ENCODE measurements around the gene COPS3.

The COPS3 gene

GRCh38 chr17:17280613-17281549 lies at the start of gene COPS3:
Gene COPS3 (minus strand): TSS chr17:17281246. CDS start chr17:17281186, 60 bp downstream.
- peak; percentile 98 for DNase-seq

- DNase-seq: no peak
Measured at GRCh38 chr17:17328251-17328650, 47.2 kb upstream of the COPS3 start.

- DNase-seq: no peak
Measured at GRCh38 chr17:17326275-17326875, 45.3 kb upstream of the COPS3 start.

GRCh38 chr17:17325816-17326215 lies 44.8 kb upstream of the COPS3 start:
- no peak for DNase-seq

- DNase-seq: no peak
Measured at GRCh38 chr17:17325228-17325627, 44.2 kb upstream of the COPS3 start.

GRCh38 chr17:17324616-17325015 lies 43.6 kb upstream of the COPS3 start:
- DNase-seq: no peak

- no peak for DNase-seq
Measured at GRCh38 chr17:17322516-17323510, 41.8 kb upstream of the COPS3 start.

GRCh38 chr17:17321356-17322025 lies 40.4 kb upstream of the COPS3 start:
- no peak for DNase-seq

- DNase-seq: no peak
Measured at GRCh38 chr17:17320911-17321220, 39.8 kb upstream of the COPS3 start.

- no peak for DNase-seq
Measured at GRCh38 chr17:17320188-17320910, 39.3 kb upstream of the COPS3 start.

GRCh38 chr17:17315142-17315821 lies 34.2 kb upstream of the COPS3 start:
- no peak for DNase-seq

- DNase-seq: no peak
Measured at GRCh38 chr17:17314501-17315071, 33.5 kb upstream of the COPS3 start.

- DNase-seq: peak; percentile 82
Measured at GRCh38 chr17:17313350-17313991, 32.4 kb upstream of the COPS3 start.

- no peak for DNase-seq
Measured at GRCh38 chr17:17309356-17309755, 28.3 kb upstream of the COPS3 start.

GRCh38 chr17:17305281-17305801 lies 24.3 kb upstream of the COPS3 start:
- DNase-seq: peak; percentile 66

GRCh38 chr17:17304521-17304985 lies 23.5 kb upstream of the COPS3 start:
- peak; percentile 32 for DNase-seq

GRCh38 chr17:17303847-17304490 lies 22.9 kb upstream of the COPS3 start:
- DNase-seq: no peak

- peak; percentile 82 for DNase-seq
Measured at GRCh38 chr17:17303010-17303846, 22.2 kb upstream of the COPS3 start, which contains the start of gene NT5M. Gene NT5M (plus strand): TSS chr17:17303373. CDS start chr17:17303551, 178 bp downstream.
